HG02623 (cell line): ENCODE data around the gene HDDC3.

ENCODE experiments used
- ATAC-seq: cut with Tn5 transposase; IDR thresholded peaks from one replicate; pipeline ENCODE4 v1.9.1; 2021; ENCODE audit warnings: moderate library complexity; ENCODE audit not compliant: unreplicated experiment

Gene HDDC3

DNA sequence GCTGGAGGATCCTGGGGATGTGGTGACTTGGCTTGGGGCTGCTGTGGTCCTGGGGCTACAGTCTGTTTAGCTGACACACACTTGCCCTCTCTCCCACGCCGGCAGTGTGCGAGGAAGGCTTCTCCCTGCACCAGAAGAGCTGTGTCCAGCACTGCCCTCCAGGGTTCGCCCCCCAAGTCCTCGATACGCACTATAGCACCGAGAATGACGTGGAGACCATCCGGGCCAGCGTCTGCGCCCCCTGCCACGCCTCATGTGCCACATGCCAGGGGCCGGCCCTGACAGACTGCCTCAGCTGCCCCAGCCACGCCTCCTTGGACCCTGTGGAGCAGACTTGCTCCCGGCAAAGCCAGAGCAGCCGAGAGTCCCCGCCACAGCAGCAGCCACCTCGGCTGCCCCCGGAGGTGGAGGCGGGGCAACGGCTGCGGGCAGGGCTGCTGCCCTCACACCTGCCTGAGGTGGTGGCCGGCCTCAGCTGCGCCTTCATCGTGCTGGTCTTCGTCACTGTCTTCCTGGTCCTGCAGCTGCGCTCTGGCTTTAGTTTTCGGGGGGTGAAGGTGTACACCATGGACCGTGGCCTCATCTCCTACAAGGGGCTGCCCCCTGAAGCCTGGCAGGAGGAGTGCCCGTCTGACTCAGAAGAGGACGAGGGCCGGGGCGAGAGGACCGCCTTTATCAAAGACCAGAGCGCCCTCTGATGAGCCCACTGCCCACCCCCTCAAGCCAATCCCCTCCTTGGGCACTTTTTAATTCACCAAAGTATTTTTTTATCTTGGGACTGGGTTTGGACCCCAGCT, 51.0 kb downstream of the HDDC3 start:
- no peak for ATAC-seq

DNA sequence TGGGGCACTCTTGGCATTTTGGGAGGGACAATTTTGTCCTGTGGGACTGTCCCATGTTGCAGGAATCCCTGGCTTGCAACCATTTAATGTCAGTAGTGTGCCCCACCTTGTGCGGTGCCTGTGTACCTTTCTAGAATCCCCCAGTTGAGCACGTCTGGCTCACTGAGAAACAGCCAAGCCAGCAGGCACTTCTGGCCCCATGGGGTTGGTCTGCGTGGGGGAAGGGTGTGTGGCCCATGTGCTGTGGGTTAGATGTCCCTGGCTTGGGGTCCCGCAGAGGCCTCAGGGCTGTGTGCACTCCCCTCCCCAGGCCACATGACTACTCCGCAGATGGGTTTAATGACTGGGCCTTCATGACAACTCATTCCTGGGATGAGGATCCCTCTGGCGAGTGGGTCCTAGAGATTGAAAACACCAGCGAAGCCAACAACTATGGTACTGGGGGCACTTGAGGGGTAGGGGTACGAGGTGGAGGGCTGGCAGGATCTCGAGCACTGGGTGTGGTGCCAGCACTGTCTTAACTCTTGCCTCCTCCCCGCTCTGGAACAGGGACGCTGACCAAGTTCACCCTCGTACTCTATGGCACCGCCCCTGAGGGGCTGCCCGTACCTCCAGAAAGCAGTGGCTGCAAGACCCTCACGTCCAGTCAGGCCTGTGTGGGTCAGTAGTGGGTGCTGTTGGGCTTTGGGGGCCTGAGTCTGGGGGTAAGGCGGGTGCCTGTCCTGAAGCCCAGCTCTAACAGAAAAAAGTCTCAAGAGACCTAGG, 51.8 kb downstream of the HDDC3 start:
- no peak for ATAC-seq
